Renal cortical epithelial cell (primary cell): Measurements from ENCODE around the gene RBPJ. TPM values are rescaled to one million over a fixed set of nuclear protein-coding genes. Genes with fewer than 3 reads are reported as not detected.

Experiments used
- DNase-seq: peaks from one replicate; pipeline ENCODE4 v3.0.0-alpha.2; 2011; ENCODE audit warnings: low read depth
- total RNA-seq: library from RNA; depleted of rRNA; stranded (reverse); fragments of >200 nt; gene quantifications from 2 replicates; pipeline ENCODE4 v1.2.3, GENCODE V29; 2014

RBPJ gene
- total RNA-seq, 1 donor from 2014 or later: 90.7 TPM

DNA sequence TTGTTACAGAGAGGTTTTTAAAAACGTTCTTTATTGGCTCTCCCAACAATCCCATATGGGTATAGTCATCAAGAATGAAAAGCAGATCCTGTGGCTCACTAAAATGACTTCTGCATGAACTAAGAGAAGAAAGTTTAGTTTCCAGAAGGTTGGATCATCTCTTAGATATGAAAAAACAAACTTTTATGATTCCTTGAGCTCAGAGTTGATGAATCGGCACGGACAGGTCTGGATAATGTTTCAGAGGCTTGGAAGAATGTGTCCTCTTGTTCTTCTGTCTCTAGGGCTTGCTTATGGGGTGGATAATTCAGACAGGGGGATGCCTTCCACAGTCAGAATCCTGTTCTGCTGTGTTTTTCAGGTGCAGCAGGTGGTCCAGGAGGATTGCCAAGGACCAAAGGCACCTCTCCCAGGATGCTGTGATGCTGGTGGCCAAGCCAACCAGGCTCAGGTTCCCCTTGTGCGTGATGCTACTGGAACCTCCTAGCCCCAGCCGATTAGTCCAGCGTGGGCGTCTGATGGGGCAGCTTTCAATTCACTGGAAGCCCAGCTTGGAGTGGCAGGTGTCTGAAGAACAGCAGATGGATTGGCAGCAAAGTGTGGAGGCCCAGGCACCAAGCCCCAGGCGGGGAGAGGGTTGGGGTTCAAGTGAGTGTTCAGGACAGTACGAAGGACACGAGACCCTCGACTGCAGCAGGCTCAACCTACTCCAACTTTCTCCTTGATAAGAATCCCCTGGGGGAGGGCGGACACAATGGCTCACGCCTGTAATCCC is 139.1 kb downstream of the RBPJ start:
- no peak for DNase-seq

DNA sequence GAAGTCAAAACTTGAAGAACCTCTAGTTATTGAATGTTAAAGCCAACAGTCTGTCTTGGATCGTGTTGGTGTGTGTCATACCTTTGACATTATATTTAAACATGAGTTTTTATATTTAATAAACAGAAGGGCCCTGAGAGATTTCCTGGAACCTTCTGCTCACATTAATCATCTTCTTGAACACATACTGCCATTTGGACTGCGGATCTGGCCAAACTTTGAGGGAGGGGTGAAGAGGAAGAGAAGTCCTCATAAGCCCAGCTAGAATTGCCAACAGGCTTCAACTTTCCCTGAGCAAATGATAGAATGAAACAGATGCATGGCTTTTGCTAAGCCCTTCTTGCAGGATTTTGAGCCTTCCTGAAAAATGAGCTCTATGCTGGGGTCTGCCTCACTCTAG is 142.1 kb downstream of the RBPJ start:
- no peak for DNase-seq

DNA sequence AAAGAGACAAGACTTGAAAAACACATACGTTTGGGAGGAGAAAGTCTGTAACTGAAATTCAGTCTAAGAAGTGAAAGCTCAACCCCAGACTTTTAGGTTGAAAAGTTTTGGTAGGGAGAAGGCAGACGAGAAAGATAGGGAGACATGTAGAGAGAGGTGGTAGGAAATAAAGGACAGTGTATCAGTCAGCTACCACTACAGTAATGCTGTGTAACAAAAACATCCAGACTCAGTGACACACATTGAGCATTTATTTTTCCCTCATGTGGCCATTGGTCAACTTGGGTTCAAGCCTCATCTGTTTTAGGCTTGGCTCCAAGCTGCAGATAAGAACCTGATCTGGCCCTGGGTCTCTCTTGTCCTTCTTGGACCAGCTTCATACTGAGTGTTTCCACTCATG is 142.6 kb downstream of the RBPJ start:
- no peak for DNase-seq

DNA sequence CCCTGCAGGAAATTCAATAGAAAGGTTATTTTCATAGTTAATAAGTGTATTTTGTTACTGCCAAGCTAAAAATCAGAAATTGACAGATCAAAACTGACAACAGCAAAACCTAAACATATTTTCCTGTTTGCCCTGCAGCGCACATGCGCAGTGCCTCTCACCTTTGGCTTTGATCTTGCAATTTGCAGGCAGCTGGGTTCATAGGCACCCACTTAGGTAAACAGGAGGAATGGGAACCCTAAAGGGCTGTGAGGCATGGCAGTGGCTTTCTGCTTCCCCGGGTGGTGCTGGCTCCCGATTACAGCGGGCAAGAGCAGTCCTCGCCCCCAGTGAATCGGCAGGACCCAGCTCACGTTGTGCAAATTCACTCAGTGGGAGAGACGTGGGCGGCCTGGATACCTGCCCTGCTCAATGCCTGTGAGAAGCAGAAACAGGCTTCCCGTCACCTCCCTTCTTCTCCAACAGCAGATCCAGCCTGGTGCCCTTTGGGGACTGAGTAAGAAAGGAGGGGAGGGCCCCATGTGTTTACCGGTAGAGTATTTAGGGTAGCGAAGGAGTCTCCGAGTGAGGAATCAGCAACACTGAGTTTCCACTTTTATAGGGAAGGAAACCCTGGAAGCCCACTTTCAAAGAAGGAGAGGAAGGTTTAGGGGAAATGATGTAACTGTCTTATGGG is 143.7 kb downstream of the RBPJ start:
- no peak for DNase-seq

DNA sequence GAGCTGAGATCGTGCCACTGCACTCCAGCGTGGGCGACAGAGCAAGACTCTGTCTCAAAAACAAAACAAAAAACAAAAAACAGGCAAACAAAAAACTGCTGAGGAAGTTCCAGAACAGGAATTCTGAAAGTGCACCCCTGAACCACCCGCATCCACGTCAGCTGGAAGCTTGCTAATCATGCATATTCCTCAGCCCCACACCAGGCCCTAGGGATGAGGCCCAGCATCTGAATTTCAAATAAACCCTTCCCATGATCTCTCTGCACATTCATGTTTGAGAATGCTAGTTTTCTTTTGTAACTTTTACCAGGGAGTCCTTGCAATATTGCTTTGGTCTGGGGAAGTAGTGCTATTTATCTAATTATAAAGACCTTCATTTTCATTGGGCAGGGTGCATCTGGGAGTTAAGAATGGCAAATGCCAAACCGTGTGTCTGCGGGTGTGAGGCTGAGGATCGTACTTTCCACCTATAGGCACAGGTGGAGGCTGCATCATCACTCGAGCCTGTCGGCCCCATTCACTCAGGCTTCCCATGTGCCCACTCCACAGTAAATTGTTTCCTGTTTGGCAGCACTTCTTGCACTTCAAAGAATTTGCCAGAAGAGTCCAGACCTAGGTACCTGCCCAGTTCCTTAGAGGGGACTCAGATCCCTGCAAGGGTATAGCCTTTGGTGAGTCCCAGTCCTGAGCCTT is 145.9 kb downstream of the RBPJ start:
- no peak for DNase-seq

DNA sequence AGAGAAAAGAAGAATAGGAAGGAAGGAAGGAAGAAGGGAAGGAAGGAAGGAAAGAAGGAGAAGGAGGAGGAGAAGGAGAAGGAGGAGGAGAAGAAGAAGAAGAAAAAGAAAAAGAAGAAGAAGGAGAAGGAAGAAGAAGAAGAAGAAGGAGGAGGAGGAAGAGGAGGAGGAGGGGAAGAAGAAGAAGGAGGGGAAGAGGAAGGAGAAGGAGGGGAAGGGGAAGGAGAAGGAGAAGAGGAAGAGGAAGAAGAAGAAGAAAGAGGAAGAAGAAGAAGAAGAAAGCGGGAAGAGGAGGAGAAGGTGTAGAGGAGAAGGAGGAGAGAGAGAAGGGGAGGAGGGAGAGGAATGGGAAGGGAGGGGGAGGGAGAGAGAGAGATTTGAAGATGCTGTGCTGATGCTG is 146.9 kb downstream of the RBPJ start:
- DNase-seq: no peak

DNA sequence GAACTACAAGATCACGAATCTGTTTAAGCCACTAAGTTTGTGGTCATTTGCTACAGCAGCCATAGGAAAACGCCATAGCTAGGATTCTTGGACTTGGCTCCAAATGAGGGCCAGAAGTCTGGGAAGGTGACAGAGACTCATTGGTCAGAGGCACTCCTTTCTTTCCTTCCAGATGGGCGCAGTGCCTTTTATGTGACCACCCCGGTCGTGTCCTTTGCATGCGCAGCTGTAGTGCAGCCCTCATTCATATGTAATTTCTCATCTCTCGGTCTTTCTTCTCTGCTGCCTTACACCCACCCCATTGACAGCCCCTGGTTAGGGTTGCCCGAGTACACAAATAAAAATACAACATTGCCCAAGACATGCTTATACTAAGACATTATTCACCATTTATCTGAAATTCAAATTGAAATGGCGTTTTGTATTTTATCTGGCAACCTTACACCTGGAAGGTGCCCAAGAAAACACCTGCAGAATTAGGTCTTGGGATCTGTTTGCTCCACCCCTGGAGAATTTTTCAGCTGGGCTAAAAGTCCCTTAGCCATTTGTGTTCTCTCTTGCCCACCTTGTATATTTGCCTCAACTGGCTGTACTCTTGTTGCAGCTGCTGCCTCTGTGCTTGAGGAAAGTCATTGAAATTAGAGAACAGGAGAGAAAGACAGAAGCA is 147.6 kb downstream of the RBPJ start:
- DNase-seq: no peak

DNA sequence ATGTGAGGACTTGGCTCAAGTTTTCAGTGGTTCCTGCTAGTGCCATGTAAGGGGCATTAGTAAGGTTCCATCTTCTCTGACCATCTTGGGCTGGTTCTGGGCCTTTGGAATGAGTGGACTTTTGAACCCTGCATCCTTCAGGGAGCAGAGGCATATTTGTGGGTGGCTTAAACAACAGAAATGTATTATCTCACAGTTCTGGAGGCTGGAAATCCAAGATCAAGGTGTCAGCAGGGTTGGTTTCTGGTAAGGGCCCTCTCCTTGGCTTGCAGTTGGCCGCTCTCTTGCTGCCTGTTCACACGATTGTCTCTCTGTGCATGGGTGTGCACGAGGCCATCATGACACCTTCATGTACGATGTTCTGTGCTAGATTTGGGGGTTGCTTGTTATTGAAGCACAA is 148.2 kb downstream of the RBPJ start:
- no peak for DNase-seq

DNA sequence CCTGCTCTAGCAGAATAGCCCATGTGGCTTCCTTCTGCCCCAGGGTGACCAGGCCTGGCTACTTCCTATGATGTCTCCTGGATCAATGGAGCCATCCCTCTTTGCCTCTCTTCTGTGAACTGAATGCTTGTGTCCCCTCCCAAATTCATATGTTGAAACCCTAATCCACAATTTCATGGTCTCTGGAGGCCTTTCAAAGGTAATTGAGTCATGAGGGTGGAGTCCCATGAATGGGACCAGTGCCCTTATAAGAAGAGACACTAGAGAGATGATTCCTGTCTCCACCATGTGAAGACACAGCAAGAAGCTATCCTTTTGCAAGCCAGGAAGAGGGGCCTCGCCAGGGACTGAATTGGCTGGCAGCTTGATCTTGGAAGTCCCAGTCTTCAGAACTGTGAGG is 151.1 kb downstream of the RBPJ start:
- DNase-seq: no peak

DNA sequence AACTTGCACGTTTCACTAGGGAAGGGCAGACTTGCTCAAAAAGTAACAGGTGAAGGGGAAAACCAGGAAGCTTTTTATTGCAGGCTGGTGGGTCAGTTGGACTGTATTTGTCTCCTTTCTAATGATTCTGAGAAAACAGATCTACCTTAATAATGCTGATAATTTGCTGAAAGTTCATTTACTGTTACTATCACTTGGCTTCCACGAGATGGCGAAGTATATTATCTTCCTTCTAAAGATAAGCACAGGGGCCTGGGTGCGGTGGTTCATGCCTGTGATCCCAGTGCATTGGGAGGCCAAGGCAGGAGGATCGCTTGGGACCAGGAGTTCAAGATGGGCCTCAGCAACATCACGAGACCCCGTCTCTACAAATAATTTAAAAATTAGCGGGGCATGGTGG is 153.1 kb downstream of the RBPJ start:
- no peak for DNase-seq

DNA sequence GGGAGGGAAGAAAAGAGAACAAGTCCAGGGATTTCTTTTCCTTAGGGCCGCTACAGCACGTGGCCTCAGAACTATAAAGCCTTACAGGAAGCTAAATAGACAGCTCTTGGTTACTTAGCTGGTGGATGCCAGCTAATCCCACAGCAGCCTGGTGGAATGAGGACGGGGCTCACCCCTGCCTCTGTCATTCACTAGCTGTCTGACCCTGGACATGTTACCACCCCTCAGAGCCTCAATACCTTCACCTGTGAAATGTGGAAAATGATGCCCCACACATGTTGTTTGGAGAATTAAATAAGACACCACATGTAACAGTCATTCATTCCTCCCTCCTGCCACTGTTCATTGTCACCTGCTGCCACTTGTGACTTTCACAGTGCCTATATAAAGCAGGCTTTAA is 153.7 kb downstream of the RBPJ start:
- no peak for DNase-seq

DNA sequence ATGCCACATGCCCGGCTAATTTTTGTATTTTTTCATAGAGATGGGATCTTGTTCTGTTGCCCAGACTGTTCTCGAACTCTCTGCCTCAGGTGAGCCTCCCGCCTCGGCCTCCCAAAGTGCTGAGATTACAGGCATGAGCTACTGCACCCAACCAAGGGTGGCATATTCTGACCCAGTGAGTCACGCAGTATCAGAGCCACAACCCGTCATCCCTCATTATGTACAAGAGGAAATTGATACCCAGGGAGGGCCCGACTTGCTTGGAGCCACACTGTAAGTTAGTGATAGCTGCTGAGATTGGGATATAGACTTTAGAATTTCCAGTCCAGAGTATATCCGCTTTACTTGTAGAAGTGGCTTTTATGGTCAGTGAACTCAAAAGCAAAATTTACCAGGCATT is 154.9 kb downstream of the RBPJ start:
- DNase-seq: no peak

DNA sequence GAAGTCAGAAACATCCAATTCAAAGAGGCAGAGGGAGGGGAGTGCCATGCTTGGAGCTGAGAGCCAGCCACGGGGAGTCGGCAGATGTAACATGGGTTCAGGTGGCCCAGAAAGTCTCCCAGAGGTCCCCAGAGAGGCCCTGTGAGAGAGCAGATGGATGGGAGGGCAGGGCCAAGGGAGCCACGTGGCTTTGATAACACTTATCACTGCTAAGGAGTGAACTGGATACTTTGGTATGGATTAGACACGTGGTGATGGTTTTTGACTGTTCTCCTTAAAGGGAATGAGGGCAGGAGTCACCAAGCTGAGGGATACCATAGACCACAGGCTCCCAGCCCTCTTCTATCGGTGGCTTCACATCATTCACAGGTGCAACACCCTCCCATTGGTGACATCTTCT is 155.7 kb downstream of the RBPJ start:
- DNase-seq: no peak

DNA sequence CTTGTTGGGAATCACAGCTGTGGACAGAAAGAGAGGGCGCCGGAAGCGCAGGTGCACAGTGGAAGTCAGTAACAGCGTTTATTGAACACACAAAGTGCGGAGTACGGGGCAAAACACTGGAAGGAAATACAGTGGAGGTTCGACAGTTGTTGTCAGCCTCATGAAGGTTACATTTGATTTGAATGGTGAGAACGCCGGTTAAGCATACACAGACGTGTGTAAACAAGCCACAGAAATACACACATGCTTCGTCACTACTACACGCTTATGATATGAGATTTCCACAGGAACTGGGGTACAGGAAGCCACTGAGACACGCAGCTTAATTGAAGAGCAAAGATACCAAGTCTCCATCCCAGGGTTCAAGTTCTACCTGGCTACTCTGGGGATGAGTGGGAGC is 157.5 kb downstream of the RBPJ start:
- no peak for DNase-seq

DNA sequence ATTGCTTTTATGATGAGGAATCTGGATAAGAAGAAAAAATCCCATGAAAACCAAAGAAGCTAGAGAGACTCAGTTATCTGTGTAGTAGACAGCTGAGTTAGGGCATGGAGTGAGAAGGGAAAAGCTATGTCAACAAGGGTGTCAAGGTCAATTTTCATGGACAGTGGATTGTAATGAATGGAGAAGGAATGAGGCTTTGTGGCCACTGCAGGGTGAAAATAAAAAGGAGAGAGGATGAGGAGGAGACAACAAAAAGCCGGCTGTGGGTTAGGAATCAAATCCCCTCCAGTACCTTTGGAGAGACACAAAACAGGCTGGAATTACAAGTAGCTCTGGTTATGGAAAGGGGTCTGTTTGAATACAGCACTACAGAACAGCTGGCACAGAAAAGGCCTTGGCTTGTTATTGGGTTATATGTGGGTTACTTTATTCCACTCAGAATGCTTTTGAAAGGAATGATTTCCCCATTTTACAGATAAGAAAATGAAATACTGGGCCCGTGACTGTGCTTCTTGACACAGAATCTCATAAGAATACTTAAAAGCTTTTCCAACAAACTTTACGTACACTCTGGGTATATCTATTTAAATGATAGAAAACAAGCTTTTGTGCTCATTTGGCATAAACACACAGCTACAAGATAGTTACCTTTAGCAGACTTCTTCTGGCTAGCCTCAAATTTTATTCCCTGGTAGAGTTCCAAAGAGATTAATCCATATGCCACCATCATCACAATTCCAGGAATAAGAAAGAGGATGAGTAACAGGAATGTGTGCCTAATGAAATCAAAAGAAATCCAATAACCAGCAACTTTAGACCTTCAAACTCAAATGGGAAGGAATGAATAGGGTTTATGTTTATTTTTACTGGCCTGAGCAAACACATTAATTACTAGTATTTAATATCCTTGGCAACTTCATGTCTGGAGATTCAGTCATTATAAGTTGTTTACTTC is 162.0 kb downstream of the RBPJ start:
- no peak for DNase-seq

DNA sequence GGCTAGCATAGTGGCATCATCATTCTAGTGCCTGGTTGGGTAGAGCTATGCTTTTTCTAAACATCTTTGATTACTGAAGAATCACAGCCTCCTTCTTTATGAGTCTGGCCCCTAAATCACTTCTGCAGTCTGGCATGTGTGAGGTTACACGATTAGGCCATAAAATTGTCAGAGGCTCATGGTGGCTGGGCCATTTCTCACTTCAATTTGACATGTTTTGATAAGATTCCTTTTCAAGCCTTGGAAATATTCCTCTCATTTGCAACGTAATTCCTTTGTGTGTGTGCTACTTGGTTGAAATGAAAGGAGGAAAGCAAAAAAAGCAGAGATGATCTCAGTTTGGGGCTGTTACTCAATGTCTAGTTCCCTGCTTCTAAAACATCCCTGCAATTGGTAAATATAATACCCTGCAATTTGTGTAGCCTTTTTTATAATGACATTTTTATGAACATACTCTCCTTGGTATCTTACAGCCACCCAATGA is 163.3 kb downstream of the RBPJ start:
- DNase-seq: no peak

DNA sequence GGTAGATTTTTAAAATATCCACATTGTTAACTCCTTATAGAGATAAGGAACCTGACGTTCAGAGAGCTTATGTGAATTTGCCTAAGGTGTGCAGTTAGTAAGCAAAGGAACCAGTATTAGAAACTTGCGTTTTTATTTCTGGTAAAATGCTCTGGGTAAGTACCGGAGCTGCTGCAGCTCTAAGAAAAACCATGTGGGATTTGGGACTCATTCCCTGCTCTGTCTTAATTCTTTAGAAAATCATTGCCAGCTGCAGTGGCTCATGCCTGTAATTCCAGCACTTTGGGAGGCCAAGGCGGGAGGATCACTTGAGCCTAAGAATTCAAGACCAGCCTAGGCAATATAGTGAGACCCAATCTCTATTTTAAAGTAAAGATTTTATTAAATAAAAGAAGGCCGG is 163.7 kb downstream of the RBPJ start:
- no peak for DNase-seq
